ENCODE data around the gene MTCL1. TPM values are rescaled to one million over a fixed set of nuclear protein-coding genes. Genes with fewer than 3 reads are reported as not detected.

MTCL1 gene
- total RNA-seq, 1 donor from 2014 or later = 14.6 TPM

DNA sequence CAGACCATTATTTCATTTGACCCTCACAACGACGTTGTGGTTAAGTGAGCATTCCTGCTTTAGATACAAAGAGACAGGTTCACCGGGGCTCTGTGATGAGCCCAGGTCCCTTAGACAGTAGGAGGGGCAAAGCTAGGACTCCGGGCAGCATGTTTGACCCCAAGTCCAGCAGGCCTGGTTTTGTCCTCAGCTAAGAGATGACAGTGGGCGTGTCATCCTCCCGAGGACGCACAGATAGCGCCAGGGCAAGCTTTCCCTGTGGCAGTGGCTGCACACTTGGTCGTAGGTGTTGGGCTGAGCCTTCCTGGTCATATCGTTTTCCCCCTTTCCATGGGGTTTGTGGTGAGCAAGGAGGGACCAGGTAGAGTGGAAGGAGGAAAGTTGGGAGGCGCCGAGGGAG lies 76.3 kb downstream of the MTCL1 start:
- no peak for ATAC-seq
- intact Hi-C loops (cut with DNase I) = no loop called here
- DNase-seq (ENCODE audit: low spot score) = no peak

DNA sequence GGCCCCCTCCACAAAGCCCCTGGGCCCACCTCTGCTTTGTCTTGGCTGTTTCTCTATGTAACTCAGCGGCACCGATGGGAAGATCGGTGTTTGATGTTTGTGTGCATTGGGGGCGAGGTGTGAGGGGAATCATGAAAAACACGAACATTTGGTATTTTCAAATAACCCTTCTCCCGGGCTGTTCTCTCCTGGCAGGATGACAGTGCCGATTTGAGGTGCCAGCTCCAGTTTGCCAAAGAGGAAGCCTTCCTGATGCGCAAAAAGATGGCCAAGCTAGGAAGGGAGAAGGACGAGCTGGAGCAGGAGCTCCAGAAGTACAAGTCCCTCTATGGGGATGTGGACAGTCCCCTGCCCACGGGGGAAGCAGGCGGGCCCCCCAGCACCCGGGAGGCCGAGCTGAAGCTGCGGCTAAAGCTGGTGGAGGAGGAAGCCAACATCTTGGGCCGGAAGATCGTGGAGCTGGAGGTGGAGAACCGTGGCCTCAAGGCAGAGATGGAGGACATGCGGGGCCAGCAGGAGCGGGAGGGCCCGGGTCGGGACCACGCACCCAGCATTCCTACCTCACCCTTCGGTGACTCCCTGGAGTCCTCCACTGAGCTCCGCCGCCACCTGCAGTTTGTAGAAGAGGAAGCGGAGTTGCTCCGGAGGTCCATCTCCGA lies 78.1 kb downstream of the MTCL1 start:
- no peak for ATAC-seq
- DNase-seq (ENCODE audit: low spot score) = no peak
- intact Hi-C loops (cut with DNase I) = no loop called here

DNA sequence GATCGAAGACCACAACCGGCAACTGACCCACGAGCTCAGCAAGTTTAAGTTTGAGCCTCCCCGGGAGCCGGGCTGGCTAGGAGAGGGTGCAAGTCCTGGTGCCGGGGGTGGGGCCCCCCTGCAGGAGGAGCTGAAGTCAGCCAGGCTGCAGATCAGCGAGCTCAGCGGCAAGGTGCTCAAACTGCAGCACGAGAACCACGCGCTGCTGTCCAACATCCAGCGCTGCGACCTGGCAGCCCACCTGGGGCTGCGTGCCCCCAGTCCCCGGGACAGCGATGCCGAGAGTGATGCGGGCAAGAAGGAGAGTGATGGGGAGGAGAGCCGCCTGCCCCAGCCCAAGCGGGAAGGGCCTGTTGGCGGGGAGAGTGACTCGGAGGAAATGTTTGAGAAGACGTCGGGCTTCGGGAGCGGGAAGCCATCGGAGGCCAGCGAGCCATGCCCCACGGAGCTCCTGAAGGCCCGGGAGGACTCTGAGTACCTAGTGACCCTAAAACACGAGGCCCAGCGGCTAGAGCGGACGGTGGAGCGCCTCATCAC lies 78.7 kb downstream of the MTCL1 start:
- DNase-seq (ENCODE audit: low spot score) = no peak

DNA sequence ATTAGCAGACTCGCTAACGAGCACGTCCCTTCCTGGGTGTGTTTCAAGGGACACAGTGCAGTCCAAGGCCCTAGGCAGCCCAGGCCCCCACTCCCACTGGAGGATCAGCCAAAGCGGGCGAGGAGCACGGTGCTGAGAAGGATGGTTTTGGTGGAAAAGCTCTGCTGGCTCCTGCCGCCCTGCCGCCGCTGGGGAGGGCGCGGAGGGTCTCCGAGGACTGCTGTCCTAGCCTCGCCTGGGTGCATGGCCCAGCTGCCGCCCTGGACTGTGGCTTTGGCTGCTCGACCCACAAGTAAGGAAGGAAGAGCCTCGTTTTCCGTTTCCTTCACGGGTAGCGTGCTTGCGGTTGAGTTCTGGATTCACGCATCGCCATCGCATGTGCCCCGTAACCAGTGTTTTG lies 79.9 kb downstream of the MTCL1 start:
- intact Hi-C loops (cut with DNase I) = no loop called here
- DNase-seq (ENCODE audit: low spot score) (no peak), ATAC-seq (no peak)

More for the DNA sequence above, 78.7 kb downstream of the MTCL1 start:
- ATAC-seq = no peak
- intact Hi-C loops (cut with DNase I) = no loop called here

DNA sequence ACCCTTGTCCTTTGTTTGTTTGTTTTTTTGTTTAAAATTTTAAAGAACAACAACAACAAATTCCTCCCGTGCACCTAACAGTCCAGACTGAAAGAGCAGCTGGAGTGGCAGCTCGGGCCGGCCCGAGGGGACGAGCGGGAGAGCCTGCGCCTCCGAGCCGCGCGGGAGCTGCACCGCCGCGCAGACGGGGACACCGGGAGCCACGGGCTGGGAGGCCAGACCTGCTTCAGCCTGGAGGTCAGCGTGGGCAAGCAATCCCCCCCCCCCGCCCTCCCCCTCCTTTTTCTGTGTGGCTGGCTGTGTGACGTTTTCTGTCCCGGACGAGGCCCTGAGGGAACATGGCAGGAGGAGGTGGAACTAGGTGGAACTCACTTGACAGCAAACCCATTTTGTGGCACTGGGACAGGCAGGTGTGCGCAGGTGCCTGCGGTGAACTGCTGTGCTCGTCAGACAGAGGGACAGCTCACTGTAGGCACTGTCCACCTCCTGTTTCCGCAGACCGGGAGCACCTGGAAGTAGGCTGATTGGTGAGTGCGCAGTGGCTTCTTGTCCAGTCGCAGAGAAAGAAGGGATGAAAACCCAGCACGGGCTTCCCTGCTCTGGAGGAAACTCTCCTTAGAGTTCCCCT lies 80.6 kb downstream of the MTCL1 start:
- intact Hi-C loops (cut with DNase I) = no loop called here
- ATAC-seq (no peak), DNase-seq (ENCODE audit: low spot score) (no peak)

DNA sequence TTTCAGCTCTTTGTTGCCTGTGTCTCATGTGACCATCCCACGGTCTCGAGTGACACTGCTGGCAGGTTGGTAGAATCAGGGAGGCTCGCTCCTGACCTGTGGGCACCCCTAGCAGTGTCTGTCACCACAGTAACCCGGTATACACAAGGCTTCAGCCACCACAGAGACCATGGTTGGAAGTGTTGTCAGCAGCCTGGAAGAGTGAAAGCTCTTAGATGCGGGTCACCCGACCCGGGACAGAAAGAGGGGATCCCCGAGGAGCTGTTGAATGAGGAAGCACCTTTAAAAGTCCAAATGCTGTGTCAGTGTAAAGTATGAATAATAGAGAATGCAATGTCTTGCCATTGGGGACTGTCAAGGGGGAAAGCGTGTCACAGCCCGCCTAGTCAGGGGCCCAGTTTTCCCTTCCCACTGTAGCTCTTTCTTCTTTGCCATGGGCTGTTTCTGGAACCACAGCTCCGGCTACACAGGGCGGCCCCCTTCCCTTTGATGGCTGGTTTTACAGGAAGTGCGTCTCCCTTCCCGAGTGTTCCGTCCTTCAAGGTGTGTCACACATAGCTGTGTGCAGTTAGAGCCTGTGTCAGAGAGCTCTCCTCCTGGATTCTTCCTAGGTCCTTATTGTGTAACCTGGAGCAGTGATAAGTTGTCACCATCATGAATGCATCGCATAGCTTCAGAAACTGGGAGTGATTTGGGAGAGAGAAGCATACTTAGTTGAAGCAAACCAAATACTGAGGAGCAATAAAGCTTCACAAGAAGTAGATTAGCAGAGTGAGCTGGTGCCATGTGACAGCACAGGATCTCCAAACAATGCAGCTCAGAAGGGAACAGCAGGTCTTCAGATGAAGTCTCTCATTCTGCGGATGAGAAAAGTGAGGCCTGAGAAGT lies 81.4 kb downstream of the MTCL1 start:
- ATAC-seq = no peak
- intact Hi-C loops (cut with DNase I) = no loop called here
- DNase-seq (ENCODE audit: low spot score) = no peak

DNA sequence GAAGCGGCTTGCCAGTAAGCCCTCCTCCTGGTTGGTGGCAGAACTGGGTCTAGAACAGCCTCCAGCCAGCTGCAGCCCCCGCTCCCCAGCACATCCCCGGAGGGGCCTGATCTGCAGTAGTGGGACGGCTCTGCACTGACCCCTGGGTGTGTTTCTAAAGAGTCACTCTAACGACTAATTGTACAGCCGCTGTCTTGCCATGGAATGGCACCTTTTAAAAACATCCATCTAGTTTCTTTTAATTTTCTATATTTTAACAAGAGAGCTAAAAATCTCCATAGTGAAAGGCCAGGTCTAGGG lies 82.0 kb downstream of the MTCL1 start:
- intact Hi-C loops (cut with DNase I) = no loop called here
- ATAC-seq (peak; percentile 45), DNase-seq (ENCODE audit: low spot score) (no peak)

DNA sequence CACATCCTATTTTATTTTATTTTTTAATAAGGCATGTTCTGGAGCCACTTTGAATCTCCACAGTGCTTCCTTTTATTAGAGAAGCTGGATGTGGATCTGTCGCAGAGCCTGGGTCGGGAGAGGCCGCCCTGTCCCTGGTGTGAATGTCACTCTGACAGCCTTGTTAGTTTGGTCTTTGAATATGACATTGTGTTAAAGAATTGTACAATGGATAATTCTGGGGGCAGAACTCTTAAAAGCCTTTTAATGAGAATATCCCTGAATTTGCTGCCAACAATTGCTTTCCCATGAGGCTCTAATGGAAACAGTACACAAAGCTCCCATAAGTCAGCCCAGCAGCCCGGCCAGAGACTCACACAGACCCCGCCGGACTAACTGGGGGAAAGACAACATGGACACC lies 82.4 kb downstream of the MTCL1 start:
- no peak for ATAC-seq
- no peak for DNase-seq (ENCODE audit: low spot score)
- intact Hi-C loops (cut with DNase I) = no loop called here

DNA sequence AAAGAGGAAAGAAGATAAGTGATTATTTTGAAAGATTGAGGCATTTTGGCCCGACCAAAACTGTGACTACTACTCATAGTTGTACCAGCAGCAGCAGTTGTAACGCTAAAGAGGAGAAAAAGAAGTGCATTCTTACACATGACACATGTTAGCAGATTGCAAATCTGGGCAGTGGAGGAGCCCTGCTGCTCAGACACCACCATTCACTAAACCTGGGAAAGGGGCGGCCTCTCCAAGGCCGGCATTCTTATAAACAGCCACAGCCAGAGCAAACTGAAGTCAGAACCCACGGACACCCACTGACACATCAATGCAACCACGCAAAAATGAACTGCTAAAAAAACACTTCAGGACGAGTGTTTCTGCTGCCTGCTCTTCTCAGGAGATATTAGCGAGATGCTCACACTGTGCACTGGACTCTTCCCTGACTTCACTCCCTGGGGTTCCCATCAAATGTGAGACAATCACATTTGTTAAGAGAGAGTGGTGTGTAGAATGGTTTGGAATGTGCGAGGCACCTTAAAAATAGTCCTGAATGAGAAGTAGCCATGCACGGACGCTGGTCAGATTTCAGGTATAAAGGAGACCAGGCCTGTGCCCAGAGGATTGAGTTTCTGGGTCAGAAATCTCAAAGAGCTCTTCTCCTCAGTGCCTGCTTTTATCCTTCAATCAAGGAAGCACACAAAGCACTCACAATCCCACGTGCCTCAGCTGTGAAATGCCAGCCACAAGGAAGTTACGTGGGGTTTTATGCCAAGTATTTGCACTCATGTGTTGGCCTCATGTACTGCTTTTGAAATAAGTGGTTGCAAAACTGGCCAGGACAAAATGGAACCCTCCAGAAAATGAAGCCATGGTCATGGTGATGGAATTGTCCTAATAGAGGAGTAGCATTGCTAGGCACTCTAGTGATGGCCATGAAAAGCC lies 83.4 kb downstream of the MTCL1 start:
- DNase-seq (ENCODE audit: low spot score) (no peak), ATAC-seq (no peak)

DNA sequence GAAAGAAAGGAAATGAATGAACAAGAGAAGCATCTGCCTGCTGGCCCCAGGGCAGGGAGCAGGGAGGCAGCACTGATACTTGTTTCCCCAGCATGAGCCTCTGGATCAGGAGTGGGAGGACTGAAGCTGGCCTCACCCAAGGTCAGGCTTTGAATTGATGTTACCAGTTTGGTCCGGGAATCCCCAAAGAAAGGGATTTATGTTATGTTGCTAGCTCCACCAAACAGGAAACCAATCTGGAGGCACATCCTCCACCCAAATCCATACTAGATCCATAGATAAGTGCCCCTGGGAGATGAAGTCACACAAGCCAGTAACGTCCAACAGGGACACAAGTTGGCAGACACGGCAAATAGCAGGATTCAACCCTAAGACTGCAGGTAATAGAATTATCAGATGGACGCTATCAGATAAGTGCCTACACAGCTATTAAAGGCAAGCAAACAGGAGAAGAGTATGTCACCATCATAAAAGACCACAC lies 85.9 kb downstream of the MTCL1 start:
- DNase-seq (ENCODE audit: low spot score) = no peak
- intact Hi-C loops (cut with DNase I) = no loop called here
- ATAC-seq = no peak

More for the DNA sequence above, 83.4 kb downstream of the MTCL1 start:
- intact Hi-C loops (cut with DNase I) = no loop called here

DNA sequence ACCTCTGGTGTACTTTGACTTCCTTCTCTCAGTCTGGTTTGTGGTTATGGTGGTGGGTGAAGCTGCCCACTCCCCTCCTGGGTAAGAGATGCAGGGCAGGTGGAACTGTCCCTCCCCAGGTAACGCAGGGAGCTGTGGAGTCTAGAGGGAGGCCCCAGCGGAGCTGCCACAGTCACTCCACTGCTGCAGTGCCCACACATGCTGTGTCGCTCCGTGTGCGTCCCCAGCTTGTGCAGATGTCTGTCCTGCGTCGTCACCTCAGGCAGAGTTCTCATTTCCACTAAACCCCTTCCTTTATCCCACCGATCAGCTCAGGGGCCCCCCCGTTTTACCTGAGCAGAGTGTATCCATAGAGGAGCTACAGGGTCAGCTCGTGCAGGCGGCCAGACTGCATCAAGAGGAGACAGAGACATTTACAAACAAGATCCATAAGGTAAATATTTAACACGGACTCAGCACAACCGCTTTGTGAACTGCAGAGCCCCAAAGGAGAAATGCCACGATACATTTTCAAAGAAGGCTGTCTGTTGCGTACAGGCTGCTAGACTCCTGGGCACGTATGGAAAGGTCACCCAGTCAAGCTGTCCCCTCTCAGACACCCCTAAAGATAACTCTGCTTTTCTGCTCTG lies 87.4 kb downstream of the MTCL1 start:
- intact Hi-C loops (cut with DNase I) = no loop called here
- DNase-seq (ENCODE audit: low spot score) = no peak
- ATAC-seq = no peak

DNA sequence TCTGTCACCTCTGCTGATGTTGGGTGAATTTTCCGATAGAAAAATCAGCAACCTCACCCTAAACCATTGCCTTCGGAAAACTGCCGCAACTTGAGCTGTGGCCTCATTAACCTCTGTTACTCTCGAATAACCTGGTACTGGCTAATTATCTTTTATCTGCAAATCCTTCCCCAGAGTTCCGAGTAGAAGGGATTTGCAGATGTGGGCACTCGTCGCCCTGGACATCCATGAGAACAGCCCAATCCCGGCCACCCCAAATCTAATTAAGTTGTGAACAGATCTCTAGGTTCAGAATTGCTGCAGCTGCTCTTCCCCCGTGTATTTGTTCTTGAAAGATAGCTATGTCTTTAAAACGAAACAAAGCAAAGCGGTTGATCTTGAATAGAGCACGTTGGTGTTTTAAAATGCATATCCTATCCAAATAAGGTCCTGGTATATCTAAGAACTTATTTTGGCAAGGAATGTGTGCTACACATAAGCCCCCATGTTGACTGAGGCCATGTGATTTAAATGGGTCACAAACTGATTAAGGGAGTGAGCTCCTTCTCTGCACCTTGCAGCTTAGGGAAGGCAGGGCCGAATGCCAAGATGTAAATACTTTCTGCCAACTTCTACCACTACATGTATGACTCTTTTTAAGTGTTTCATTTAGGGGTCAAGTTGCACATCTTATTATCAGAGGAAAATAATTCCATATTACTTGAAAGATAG lies 88.2 kb downstream of the MTCL1 start:
- no peak for ATAC-seq
- DNase-seq (ENCODE audit: low spot score) = no peak
- intact Hi-C loops (cut with DNase I) = no loop called here

DNA sequence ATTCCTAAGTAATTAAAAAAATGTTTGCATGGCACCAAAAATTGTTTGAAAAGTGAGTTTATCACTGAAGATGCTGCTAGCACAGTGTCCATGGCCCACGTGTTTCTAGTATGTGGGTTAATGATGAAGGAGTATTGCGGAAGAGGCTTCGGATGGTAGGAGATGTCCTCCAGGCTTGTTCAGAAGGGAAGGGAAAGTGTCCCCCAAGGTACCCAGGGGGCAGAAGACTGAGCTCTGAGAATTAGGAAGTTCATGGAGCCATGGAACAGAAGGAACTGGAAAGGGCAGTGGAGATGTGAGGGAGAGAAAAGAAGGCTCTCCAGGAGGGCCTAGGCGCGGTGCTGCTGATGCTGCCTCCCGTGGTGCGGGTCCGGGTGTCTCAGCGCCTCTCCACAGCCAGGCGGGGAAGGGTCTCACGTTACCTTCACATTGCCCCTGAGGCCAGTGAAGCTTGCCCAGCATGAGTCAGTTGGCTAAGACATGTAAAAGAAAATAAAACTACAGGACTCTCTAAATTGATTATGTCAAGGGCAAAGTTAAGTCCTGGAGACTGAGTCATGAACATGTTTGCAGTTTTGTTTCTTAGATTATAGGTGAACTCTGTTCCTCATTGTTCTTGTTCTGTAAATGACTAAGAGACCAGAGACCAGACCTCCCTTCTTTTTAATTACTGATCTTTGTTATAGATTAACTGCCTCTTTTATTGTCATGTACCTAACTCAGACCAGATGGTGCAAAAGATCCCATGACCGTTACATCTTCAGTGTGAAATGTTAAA lies 89.0 kb downstream of the MTCL1 start:
- intact Hi-C loops (cut with DNase I) = no loop called here
- ATAC-seq (no peak), DNase-seq (ENCODE audit: low spot score) (no peak)

DNA sequence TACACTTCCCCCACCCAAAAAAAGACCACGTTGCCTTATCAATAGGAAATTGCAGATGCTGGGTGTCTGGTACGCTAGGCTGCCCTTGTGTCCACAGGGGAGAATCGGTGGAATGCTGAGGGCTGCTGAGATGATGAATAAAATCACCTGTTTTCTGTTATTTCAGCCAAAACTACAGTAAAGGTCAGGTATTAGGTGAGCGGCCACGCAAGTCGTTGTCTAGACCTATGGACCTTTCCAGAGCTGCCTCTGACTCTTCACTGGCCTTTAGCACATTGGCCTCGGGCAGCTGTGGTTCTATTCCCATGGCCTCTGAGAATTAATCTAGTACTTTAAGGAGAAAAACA lies 89.6 kb downstream of the MTCL1 start:
- ATAC-seq = no peak
- intact Hi-C loops (cut with DNase I) = no loop called here

DNA sequence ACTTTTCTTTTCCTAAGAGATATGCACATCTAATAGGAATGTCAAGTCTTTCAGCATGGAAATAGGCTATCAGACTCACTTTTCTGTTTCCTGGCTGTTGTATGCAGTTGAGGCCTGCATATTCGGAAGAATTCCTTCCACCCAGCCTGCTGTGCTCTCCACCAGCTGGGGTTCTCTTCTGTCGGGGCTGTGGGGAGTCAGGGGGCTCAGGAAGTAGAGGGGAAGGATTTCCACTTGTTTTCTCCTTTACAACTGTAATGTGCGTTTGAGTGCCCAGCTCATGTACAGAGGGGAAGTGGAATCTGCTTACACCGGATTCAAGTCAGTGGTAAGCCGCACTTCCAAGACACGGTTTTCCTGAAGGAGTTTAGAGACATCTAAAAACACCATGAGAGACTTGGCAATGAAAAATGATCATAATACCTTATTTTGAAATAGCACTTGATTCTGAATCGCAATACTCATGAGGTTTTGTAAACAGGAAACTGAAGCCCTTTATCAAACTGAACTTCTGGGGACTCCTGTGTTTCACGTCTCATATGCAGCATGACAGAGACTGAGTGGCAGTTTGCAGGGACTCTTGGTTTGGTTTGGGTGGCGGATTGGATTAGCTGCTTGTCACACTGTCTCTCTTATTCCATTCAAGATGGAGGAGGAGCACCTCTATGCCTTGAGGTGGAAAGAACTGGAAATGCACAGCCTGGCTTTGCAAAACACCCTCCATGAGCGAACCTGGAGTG lies 90.4 kb downstream of the MTCL1 start:
- ATAC-seq (no peak), DNase-seq (ENCODE audit: low spot score) (no peak)
- intact Hi-C loops (cut with DNase I) = no loop called here

More for the DNA sequence above, 89.6 kb downstream of the MTCL1 start:
- no peak for DNase-seq (ENCODE audit: low spot score)

DNA sequence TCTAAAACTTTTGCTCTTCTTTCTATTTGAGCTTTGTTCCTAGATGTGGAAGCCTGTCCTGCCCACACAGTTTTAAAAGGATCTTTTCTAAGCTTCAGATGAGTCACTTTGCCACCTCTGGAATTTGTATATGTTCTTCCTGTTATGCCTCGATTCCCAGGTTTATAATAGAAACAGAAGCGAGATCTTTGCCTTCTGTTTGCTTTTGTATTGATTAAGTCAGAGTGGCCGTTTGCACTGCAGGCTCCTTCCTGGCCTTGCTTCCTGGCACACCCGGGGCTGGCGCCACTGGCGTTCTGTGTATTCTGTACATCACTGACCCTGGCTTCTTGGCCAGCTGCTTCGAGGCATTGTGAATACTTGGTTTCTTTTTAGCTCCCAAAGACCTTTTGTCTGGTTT lies 91.8 kb downstream of the MTCL1 start:
- DNase-seq (ENCODE audit: low spot score) (no peak), ATAC-seq (no peak)
- intact Hi-C loops (cut with DNase I) = no loop called here

DNA sequence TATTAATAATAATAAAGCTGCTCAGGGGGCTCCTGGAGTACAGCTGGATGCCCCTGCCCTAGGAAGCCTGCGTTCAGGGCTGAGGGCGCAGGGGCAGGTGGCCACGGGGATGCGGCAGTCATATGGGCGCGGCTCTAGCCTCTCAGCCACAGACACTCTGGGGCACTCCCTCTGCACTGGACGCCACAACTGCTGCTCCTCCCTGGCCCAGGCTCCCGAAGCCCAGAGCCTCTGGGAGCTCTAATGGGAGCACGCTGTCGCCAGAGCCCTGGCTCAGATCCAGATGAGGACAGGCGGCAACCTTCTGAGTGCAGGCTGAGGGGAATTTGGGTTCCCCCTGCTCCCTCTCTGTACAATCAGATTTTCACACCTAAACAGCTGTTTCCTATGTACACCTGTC lies 93.6 kb downstream of the MTCL1 start:
- intact Hi-C loops (cut with DNase I) = no loop called here
- ATAC-seq = no peak
- no peak for DNase-seq (ENCODE audit: low spot score)

Measured in sciatic nerve (tissue), 2 donors.